HG03575 (cell line): Measurements from ENCODE around the gene CTDSP2.
"Not testable (repeated sequence)": the region's sequence is repeated elsewhere in the genome, so short reads cannot be mapped to it uniquely, and the experiment has no call there.

Experiments used
- ATAC-seq: cut with Tn5 transposase; IDR thresholded peaks from one replicate; pipeline ENCODE4 v1.9.1; 2021; ENCODE audit not compliant: unreplicated experiment, insufficient number of reproducible peaks, low FRiP score; ENCODE audit errors: extremely low read depth

Gene CTDSP2

GRCh38 chr12:57859121-57859520, 12.6 kb upstream of the CTDSP2 start:
- no peak for ATAC-seq

DNA sequence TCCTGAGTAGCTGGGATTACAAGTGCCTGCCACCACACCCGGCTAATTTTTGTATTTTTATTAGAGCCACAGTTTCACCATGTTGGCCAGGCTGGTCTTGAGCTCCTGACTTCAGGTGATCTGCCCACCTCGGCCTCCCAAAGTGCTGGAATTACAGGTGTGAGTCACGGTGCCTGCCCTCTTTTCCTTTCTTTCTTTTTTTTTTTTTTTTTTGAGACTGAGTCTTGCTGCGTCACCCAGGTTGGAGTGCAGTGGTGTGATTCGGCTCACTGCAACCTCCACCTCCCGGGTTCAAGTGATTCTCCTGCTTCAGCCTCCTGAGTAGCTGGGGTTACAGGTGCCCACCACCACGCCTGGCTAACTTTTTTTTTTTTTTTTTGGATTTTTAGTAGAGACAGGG, 11.6 kb upstream of the CTDSP2 start:
- not testable (repeated sequence) for ATAC-seq

- no peak for ATAC-seq
Observed at GRCh38 chr12:57854965-57855364, 8.4 kb upstream of the CTDSP2 start.

GRCh38 chr12:57853864-57854556, 7.5 kb upstream of the CTDSP2 start:
- no peak for ATAC-seq

DNA sequence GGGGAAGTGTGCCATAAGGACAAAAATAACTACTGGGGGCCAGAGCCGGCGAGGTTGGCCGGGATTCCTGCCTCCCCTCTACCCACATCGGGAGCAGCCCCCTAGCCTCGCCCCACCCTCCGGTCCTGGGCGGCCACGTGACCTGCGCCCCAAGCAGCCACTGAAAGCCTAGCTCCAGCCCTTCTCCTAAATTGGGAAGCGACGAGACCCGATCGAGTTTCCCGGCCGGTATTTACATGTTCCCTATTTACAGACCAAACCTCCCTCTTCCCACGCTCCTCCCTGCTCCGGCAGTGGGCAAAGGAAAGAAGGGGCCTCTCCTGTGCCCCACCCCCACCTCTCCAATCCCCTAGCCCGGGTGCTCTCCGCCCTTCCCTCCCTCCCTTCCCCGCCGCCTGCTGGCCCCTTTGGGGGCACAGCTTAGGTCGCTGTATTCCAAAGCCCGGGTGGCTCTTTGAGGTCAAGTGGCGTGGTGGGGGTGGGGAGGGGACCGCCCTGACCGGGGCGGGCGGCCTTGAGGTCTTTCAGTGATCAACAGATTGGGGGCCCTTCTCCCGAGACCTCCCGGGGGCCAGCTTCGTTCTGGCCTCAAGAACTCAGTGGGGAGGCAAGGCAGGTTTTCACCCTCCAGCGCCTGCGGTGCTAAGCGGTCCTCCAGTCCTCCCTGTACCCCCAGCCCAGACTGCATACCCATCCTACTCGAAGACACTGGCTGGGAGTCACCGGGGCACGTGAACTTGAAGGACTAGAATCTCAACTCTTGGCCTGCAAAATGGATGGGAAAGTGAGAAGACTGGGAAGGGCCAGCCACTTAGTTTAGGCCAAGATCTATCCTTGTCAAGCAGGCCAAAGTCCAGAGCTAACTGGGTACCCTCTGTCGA, 6.3 kb upstream of the CTDSP2 start:
- no peak for ATAC-seq

DNA sequence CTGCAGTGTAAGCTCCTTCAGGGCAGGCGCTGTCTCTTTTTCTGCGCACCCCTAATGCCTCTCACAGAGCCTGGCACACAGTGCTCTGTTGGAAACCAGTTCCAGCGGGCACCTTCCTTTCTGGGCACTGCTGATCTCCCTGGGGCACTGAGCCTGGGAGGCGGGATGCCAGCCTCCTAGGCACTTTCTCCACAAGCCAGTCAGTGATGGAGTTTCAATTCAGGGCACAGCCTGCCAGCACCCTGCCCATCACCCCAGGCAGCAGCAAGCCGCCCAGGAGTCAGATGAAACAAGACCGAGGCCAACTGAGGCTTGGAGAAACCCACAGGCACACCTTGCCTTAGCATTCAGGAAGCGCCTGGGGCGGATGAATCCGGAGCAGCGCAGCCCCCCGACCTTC, 5.7 kb upstream of the CTDSP2 start:
- ATAC-seq = no peak

- no peak for ATAC-seq
Observed at GRCh38 chr12:57851552-57851951, 5.0 kb upstream of the CTDSP2 start.

DNA sequence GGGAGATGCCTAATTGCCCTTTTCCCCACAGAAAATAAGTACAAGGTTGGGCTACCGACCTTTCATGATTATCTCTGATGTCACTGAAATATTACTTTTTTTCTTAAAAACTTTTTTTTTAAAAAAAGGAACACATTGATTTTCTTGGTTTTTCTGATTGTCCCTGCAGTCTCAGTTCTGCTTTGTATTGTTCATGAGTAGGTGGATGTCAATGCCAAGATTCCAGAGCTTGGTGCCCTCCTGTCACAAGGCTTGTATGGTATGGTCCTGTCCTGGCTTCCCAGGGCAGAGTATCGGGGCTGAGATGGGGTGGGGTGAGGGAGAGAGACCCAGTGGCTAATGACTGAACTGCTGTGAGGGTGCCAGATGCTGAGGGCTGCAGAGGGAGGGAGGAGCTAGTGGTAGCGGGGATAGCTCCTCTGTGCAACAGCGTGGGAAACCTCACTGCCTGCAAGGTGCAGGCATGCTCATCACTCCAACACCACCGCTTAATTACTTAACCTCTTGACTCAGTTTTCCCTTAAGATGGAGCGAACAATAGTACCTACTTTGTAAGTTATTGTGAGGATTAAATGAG, 4.4 kb upstream of the CTDSP2 start:
- no peak for ATAC-seq

DNA sequence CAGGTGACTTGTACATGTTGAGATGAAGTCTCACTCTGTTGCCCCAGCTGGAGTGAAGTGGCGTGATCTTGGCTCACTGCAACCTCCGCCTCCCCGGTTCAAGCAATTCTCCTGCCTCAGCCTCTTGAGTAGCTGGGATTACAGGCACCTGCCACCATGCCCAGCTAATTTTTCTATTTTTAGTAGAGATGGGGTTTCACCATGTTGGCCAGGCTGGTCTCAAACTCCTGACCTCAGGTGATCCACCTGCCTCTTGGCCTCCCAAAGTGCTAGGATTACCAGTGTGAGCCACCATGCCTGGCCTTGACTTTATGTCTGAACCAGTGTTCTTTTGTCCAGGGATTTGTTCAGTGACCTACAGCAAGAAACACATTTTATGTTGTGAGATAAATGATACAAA, 2.9 kb upstream of the CTDSP2 start:
- ATAC-seq = not testable (repeated sequence)

- no peak for ATAC-seq
Observed at GRCh38 chr12:57849035-57849434, 2.5 kb upstream of the CTDSP2 start.

GRCh38 chr12:57848208-57848607, 1.7 kb upstream of the CTDSP2 start:
- ATAC-seq = no peak

DNA sequence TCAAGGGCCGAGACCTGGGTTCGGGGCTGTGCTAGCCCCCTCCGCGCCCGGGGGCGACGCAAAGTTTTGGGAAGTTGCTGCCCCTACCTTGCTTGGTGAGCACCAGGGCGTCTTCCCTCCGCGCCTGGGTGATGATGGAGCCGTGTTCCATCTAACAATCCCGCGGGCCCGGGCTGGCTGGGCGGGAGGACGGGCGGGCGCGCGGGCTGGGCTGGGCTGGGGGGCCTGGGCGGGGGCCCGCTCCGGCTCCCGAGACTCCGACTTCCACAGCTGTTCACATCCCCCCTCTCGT, 298 bp downstream of the CTDSP2 start:
- ATAC-seq = no peak

DNA sequence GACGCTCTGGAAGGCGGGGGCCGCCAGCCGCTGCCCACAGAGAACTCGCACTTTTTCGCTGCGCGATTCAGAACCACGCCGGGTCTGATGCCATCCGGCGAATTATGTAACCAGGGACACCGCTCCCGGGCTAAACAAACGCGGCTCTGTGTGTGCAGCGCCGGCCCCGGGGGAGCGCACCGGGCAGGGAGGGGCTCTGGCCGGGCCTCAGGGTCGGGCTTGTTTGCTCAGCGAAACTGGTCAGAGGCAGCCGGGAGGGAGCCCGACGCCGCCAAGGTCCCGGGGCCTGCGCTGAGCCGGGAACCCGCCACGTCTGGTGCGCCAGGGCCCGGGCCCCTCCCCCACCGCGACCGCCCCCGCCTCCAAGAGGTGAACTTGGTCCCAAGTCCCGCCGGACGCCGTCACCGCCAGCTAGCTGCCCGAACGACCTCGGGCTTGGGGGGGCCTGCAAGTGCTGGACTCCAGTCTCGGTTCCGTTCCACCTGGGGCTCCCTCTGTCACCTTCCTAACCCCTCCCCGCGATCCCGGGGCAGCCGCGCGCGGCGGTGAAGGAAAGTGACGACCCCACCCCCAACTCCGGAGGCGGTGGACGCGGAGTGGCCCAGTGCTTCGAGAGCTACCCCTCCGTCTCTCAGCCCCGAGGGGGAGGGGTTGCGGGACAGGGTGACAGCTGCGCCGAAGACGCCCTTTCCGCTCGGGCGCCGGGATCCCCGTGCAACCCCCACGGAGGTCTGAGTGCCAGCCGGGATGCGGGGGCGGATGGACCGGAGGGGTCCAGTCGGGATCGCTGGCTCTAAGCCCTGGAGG, 848 bp downstream of the CTDSP2 start:
- ATAC-seq = no peak

GRCh38 chr12:57844709-57845477, 1.6 kb downstream of the CTDSP2 start:
- ATAC-seq = no peak

DNA sequence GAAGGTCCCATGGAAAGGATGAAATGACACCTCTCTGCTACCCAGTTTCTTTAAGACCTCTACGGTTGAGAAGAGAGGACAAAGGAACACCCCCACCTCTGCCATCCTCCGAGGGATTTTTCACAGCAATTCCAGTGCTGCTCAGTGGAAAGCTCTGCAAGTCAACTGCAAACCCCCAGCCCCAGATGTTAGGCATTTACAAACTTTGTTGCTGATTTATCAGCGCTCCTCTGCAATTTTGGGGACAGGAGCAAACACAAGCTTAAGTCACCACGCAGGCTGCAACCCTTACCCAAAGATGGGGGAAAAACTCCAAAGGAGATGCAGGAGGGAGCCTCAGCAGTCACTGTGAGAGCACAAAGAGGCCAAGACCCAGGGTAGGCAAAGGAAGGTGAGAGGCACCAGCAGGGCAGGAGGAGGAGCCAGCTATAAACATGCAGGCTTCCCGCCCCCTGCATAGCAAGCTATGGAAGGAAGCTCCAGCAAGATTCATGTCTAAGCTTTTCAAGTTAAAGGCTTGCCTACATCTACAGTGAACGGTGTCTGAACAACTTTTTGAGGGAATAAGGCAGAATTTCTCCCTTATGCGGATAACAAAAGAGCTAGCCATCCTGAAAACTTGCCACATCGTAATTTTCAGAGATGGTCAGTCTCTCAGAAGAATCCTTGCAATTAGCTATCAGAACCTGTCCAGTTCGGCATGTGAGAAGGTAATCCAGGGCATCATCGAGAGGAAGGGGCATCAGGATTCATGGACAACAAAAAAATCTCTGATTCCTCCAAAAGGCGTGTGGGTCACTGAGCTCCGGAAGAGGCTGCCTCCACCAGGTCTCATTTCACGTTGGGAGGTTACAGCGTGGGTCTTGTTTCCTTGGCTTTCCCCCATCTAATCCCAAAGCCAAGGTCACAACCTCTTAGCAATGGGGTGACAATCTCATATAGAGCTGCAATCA, 3.9 kb downstream of the CTDSP2 start:
- ATAC-seq = no peak

DNA sequence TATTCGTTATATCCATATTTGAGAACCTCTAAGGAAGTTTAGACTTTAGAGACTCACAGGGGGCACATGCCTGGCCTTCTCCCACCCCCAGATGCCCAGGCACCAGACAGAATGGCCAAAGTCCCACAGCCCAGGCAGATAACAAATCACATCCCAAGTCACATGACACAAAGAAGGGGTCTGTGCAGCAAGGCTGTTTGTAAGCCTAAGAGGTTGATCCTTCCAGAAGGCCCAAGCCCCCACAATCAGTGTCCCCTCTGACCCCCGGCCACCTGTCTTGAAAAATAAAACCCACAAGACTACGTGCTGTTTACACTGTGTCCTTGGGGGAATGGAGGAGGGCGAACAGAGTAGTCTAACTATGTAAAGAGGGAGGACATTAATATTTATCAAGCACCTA, 5.1 kb downstream of the CTDSP2 start:
- no peak for ATAC-seq

- no peak for ATAC-seq
Observed at GRCh38 chr12:57840726-57841125, 5.8 kb downstream of the CTDSP2 start.

DNA sequence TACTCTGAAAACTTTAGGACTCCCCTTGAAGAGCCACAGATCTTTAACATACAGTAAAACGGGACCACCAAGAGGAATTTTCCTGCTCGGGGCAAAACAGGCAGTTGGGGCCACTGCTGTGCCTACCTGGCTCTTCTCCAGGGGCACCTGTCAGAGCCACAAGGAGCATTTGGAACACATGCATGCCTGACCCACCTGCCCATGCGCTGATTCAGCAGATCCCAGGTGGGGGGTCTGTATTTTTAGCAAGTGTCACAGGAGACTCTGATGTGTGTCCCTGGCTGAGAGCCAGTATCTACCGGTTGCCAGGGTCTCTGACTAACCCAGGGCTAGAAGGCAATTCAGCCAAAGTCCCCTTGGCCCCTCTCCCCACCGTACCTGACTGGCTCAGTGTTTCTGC, 6.5 kb downstream of the CTDSP2 start:
- no peak for ATAC-seq
